ENCODE data around the gene SAG. TPM values are rescaled to one million over a fixed set of nuclear protein-coding genes. Genes with fewer than 3 reads are reported as not detected.

SAG gene
- total RNA-seq, 1 donor from 2014 or later, result not detected

- H3K36me3 Mint-ChIP-seq (ENCODE audit: insufficient read depth), result no peaks in the 10 kb centered on the region
- no peaks in the 10 kb centered on the region for H3K4me1 Mint-ChIP-seq (ENCODE audit: low read depth)
- TF ChIP-seq CTCF (IDR thresholded peaks at IDR 0.05; ENCODE audit: unreplicated experiment), result no peak
- no peak overlapping the region for H3K4me3 Mint-ChIP-seq (ENCODE audit: low read depth)
- no peak overlapping the region for H3K27ac Mint-ChIP-seq
- no peak for DNase-seq (ENCODE audit: low spot score, unreplicated experiment)
- H3K27me3 Mint-ChIP-seq, result peaks cover 6% of the 10 kb centered on the region
- no peaks in the 10 kb centered on the region for H3K9me3 Mint-ChIP-seq (ENCODE audit: low read depth)
Measured at GRCh38 chr2:233319256-233319655, 11.6 kb downstream of the SAG start.

DNA sequence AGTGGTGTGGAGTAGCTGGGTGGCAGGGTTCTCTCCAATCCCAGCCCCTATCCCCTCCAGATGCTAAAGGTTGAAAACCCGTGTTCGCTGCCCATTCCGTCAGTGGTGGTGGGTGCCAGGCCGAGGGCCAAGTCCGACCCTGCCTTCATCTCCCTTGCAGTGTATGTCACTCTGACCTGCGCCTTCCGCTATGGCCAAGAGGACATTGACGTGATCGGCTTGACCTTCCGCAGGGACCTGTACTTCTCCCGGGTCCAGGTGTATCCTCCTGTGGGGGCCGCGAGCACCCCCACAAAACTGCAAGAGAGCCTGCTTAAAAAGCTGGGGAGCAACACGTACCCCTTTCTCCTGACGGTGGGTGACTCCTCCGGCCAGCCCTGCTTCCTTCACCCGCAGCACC lies 12.9 kb downstream of the SAG start:
- Mint-ChIP-seq H3K9me3 (ENCODE audit: low read depth) (no peaks in the 10 kb centered on the region), H3K27ac (no peak overlapping the region), H3K4me3 (ENCODE audit: low read depth) (no peak overlapping the region), H3K4me1 (ENCODE audit: low read depth) (no peaks in the 10 kb centered on the region), H3K36me3 (ENCODE audit: insufficient read depth) (no peaks in the 10 kb centered on the region), H3K27me3 (peaks cover 6% of the 10 kb centered on the region)
- no peak for DNase-seq (ENCODE audit: low spot score, unreplicated experiment)
- TF ChIP-seq CTCF (IDR thresholded peaks at IDR 0.05; ENCODE audit: unreplicated experiment), result no peak

- no peaks in the 10 kb centered on the region for H3K36me3 Mint-ChIP-seq (ENCODE audit: insufficient read depth)
- no peaks in the 10 kb centered on the region for H3K9me3 Mint-ChIP-seq (ENCODE audit: low read depth)
- peaks cover 6% of the 10 kb centered on the region for H3K27me3 Mint-ChIP-seq
- DNase-seq (ENCODE audit: low spot score, unreplicated experiment), result no peak
- no peaks in the 10 kb centered on the region for H3K4me1 Mint-ChIP-seq (ENCODE audit: low read depth)
- H3K27ac Mint-ChIP-seq, result no peak overlapping the region
- no peak overlapping the region for H3K4me3 Mint-ChIP-seq (ENCODE audit: low read depth)
- no peak for TF ChIP-seq CTCF (IDR thresholded peaks at IDR 0.05; ENCODE audit: unreplicated experiment)
Measured at GRCh38 chr2:233321166-233321565, 13.6 kb downstream of the SAG start.

GRCh38 chr2:233323851-233324250 lies 16.2 kb downstream of the SAG start:
- no peak for TF ChIP-seq CTCF (IDR thresholded peaks at IDR 0.05; ENCODE audit: unreplicated experiment)
- no peaks in the 10 kb centered on the region for H3K36me3 Mint-ChIP-seq (ENCODE audit: insufficient read depth)
- H3K27ac Mint-ChIP-seq, result no peak overlapping the region
- H3K27me3 Mint-ChIP-seq, result peaks cover 2% of the 10 kb centered on the region
- H3K9me3 Mint-ChIP-seq (ENCODE audit: low read depth), result no peaks in the 10 kb centered on the region
- no peak overlapping the region for H3K4me3 Mint-ChIP-seq (ENCODE audit: low read depth)
- DNase-seq (ENCODE audit: low spot score, unreplicated experiment), result no peak
- no peaks in the 10 kb centered on the region for H3K4me1 Mint-ChIP-seq (ENCODE audit: low read depth)

GRCh38 chr2:233325256-233325655 lies 17.6 kb downstream of the SAG start:
- no peaks in the 10 kb centered on the region for H3K27me3 Mint-ChIP-seq
- H3K9me3 Mint-ChIP-seq (ENCODE audit: low read depth), result no peaks in the 10 kb centered on the region
- H3K27ac Mint-ChIP-seq, result no peak overlapping the region
- no peak for DNase-seq (ENCODE audit: low spot score, unreplicated experiment)
- H3K4me3 Mint-ChIP-seq (ENCODE audit: low read depth), result no peak overlapping the region
- TF ChIP-seq CTCF (IDR thresholded peaks at IDR 0.05; ENCODE audit: unreplicated experiment), result no peak
- no peaks in the 10 kb centered on the region for H3K36me3 Mint-ChIP-seq (ENCODE audit: insufficient read depth)
- H3K4me1 Mint-ChIP-seq (ENCODE audit: low read depth), result no peaks in the 10 kb centered on the region

Data from progenitor cell of endocrine pancreas (in vitro differentiated cells).